HG03060 (cell line): ENCODE data around the gene LMTK2.

ENCODE experiments used
- ATAC-seq: cut with Tn5 transposase; IDR thresholded peaks from one replicate; pipeline ENCODE4 v1.9.1; 2021; ENCODE audit warnings: low read depth, moderate number of reproducible peaks; ENCODE audit not compliant: unreplicated experiment

Gene LMTK2

GRCh38 chr7:98171449-98171848 is 64.8 kb downstream of the LMTK2 start:
- no peak for ATAC-seq

GRCh38 chr7:98174334-98175259 is 67.9 kb downstream of the LMTK2 start:
- no peak for ATAC-seq

GRCh38 chr7:98175260-98175940 is 68.7 kb downstream of the LMTK2 start:
- ATAC-seq, result no peak

GRCh38 chr7:98177553-98177952 is 70.9 kb downstream of the LMTK2 start:
- no peak for ATAC-seq

- ATAC-seq, result no peak
Measured at GRCh38 chr7:98178321-98178720, 71.7 kb downstream of the LMTK2 start.

GRCh38 chr7:98178762-98179490 is 72.3 kb downstream of the LMTK2 start:
- no peak for ATAC-seq

- no peak for ATAC-seq
Measured at GRCh38 chr7:98180751-98181150, 74.1 kb downstream of the LMTK2 start.

- ATAC-seq, result no peak
Measured at GRCh38 chr7:98185101-98185500, 78.4 kb downstream of the LMTK2 start.

- no peak for ATAC-seq
Measured at GRCh38 chr7:98186452-98187137, 79.9 kb downstream of the LMTK2 start.

GRCh38 chr7:98187138-98187502 is 80.5 kb downstream of the LMTK2 start:
- no peak for ATAC-seq

- no peak for ATAC-seq
Measured at GRCh38 chr7:98189559-98189958, 82.9 kb downstream of the LMTK2 start.

GRCh38 chr7:98191668-98192431 is 85.2 kb downstream of the LMTK2 start:
- ATAC-seq, result no peak

- ATAC-seq, result no peak
Measured at GRCh38 chr7:98192781-98193457, 86.3 kb downstream of the LMTK2 start.

GRCh38 chr7:98193474-98194180 is 87.0 kb downstream of the LMTK2 start:
- no peak for ATAC-seq

- no peak for ATAC-seq
Measured at GRCh38 chr7:98194186-98194585, 87.5 kb downstream of the LMTK2 start.

GRCh38 chr7:98194672-98195457 is 88.2 kb downstream of the LMTK2 start:
- no peak for ATAC-seq

GRCh38 chr7:98196706-98197605 is 90.3 kb downstream of the LMTK2 start:
- no peak for ATAC-seq
